Panc1 (cell line): ENCODE results near the gene USO1. TPM values are rescaled to one million over a fixed set of nuclear protein-coding genes. Genes with fewer than 3 reads are reported as not detected.

Experiments used
- ATAC-seq: fragments of 200-7000 bp; cut with Tn5 transposase; 2 replicates; pipeline ENCODE4 v1.9.1; 2020; ENCODE audit warnings: mild to moderate bottlenecking, moderate library complexity
- BruUV-seq: library from RNA; stranded (reverse); fragments of 400-500 nt; replicated peaks from 2 replicates; lab custom pipeline; 2021; lab: Mats Ljungman, UMichigan
- CTCF ChIA-PET: fragments of 300-600 bp; sonication (Branson Sonifier 250); formaldehyde crosslinking; loops from one replicate; lab custom pipeline; 2022; ENCODE audit warnings: antibody characterized with exemption; lab: Charles Lee
- POLR2A ChIA-PET: fragments of 300-600 bp; sonication (Branson Sonifier 250); formaldehyde crosslinking; loops from one replicate; lab custom pipeline; 2022; ENCODE audit warnings: antibody characterized with exemption; lab: Charles Lee
- DNase-seq: peaks from one replicate; pipeline ENCODE4 v3.0.0-alpha.2; 2010; ENCODE audit warnings: low read depth, low spot score
- H3K27ac ChIP-seq: 2 replicates; pipeline ENCODE4 v1.5.1; 2011; ENCODE audit warnings: mild to moderate bottlenecking, low read length, inconsistent platforms
- H3K27me3 ChIP-seq: fragments of 200-500 bp; sonication (Bioruptor generic); 2 replicates; pipeline ENCODE4 v1.6.0; 2014; ENCODE audit warnings: low read length, inconsistent platforms; ENCODE audit not compliant: control insufficient read depth, insufficient read depth
- H3K36me3 ChIP-seq: fragments of 200-500 bp; sonication (Bioruptor generic); 2 replicates; pipeline ENCODE4 v1.5.1; 2014; ENCODE audit warnings: inconsistent platforms, mild to moderate bottlenecking, low read length, moderate library complexity; ENCODE audit not compliant: control insufficient read depth, insufficient read depth
- H3K4me1 ChIP-seq: 2 replicates; pipeline ENCODE4 v1.5.1; 2011; ENCODE audit warnings: inconsistent platforms, mild to moderate bottlenecking, low read length, moderate library complexity; ENCODE audit not compliant: control insufficient read depth, insufficient read depth
- H3K4me3 ChIP-seq, 2 experiments: 2 replicates each; pipeline ENCODE4 v1.5.1; 2011 to 2012; ENCODE audit warnings: low read depth in 2 of 2, low read length in 2 of 2, mild to moderate bottlenecking in 2 of 2, inconsistent platforms in 1 of 2, moderate library complexity in 1 of 2
- H3K9me3 ChIP-seq: fragments of 200-500 bp; sonication (Bioruptor generic); 2 replicates; pipeline ENCODE4 v1.5.1; 2014; ENCODE audit warnings: low read depth, mild to moderate bottlenecking, inconsistent platforms, low read length, moderate library complexity; ENCODE audit not compliant: control insufficient read depth, insufficient read depth
- POLR2AphosphoS5 ChIP-seq: IDR thresholded peaks from 2 replicates; pipeline ENCODE4 v1.6.1; 2012; ENCODE audit warnings: mild to moderate bottlenecking, low read depth, low read length, moderate library complexity
- REST ChIP-seq, 2 experiments: IDR thresholded peaks; 2 replicates each; pipeline ENCODE4 v1.6.1; 2011 to 2012; ENCODE audit warnings: low read depth in 2 of 2, control low read depth in 1 of 2, low read length in 1 of 2, mild to moderate bottlenecking in 1 of 2, moderate library complexity in 1 of 2; ENCODE audit not compliant: insufficient read depth in 1 of 2
- SIN3A ChIP-seq: IDR thresholded peaks from 2 replicates; pipeline ENCODE4 v1.6.1; 2012; ENCODE audit warnings: low read depth, mild to moderate bottlenecking, low read length, moderate library complexity, borderline replicate concordance; ENCODE audit not compliant: insufficient read depth
- TCF7L2 ChIP-seq: IDR thresholded peaks from 2 replicates; pipeline ENCODE4 v1.6.1; 2011; ENCODE audit warnings: mild to moderate bottlenecking, low read depth, low read length, inconsistent platforms
- in situ Hi-C: cut with HindIII; loops from 2 replicates; pipeline ENCODE4 v1.10.0; 2016; ENCODE audit warnings: low sequenced_read_pairs, low pct_unique_long_range_greater_than_20kb
- intact Hi-C: fragments of 100-400 bp; cut with micrococcal nuclease; formaldehyde crosslinking; loops from one replicate; pipeline ENCODE4 v1.10.0; 2022; ENCODE audit not compliant: unreplicated experiment
- total RNA-seq: library from RNA; stranded (reverse); gene quantifications from one replicate; pipeline ENCODE4 v1.2.1, GENCODE V29; 2021; ENCODE audit not compliant: unreplicated experiment
- TF ChIP-seq, protein P1 (sequence below): fragments of 450-650 bp; IDR thresholded peaks from 2 replicates; pipeline ENCODE4 v1.5.1; 2017; ENCODE audit warnings: mild to moderate bottlenecking

Gene USO1
- total RNA-seq, 1 experiment from 2014 or later: 50.0 TPM

- no peaks in the 10 kb centered on the region for H3K9me3 ChIP-seq
- CTCF ChIA-PET: no interaction called here
- no peaks in the 10 kb centered on the region; the same call in 1 of the 2 replicates for H3K4me1 ChIP-seq
- in situ Hi-C loops (no loop called here), intact Hi-C loops (no loop called here)
- no peaks in the 10 kb centered on the region for H3K27me3 ChIP-seq
- H3K27ac ChIP-seq: no peak overlapping the region
- no peaks in the 10 kb centered on the region for H3K36me3 ChIP-seq
- TF ChIP-seq, protein P1, sequence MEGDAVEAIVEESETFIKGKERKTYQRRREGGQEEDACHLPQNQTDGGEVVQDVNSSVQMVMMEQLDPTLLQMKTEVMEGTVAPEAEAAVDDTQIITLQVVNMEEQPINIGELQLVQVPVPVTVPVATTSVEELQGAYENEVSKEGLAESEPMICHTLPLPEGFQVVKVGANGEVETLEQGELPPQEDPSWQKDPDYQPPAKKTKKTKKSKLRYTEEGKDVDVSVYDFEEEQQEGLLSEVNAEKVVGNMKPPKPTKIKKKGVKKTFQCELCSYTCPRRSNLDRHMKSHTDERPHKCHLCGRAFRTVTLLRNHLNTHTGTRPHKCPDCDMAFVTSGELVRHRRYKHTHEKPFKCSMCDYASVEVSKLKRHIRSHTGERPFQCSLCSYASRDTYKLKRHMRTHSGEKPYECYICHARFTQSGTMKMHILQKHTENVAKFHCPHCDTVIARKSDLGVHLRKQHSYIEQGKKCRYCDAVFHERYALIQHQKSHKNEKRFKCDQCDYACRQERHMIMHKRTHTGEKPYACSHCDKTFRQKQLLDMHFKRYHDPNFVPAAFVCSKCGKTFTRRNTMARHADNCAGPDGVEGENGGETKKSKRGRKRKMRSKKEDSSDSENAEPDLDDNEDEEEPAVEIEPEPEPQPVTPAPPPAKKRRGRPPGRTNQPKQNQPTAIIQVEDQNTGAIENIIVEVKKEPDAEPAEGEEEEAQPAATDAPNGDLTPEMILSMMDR: no peak
- TF ChIP-seq TCF7L2 (no peak), REST (IDR thresholded peaks at IDR 0.05; ENCODE audit: insufficient read depth in 1 of 2, low read depth in 2 of 2, low read length in 1 of 2) (no peak), POLR2AphosphoS5 (no peak), SIN3A (no peak)
- POLR2A ChIA-PET: no interaction called here
- no peak for ATAC-seq
- no peak for DNase-seq
- no peak overlapping the region for H3K4me3 ChIP-seq
- no TSS peak for BruUV-seq
Measured at GRCh38 chr4:75742451-75742850, 18.1 kb downstream of the USO1 start.

DNA sequence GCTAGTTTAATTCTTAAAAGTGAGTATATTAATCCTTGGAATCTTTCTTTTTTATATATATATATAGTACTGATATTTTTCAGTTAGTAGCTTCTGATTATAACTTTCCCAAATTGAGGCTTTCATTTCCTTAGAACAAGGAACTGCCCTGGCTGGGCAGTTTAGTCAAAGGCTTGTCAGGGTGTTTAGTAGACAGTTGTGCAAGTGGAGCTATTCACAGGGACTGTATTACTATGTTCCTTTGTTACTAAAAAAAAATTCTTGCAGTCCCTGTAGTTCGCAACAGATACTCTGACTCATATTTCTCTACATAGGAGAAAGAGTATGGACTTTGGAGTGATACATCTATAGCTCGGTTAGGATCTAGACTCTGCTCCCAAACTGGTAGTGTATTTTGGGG lies 20.8 kb downstream of the USO1 start:
- DNase-seq (no peak), ATAC-seq (no peak)
- intact Hi-C loops (no loop called here), in situ Hi-C loops (no loop called here)
- no TSS peak for BruUV-seq
- CTCF ChIA-PET: interaction anchor here (0.6 kb wide), 1 partner anchor 58 kb away, joined by 4 read pairs; no protein-coding TSS in a partner anchor
- POLR2A ChIA-PET: no interaction called here
- H3K4me1 ChIP-seq: no peaks in the 10 kb centered on the region; the same call in 1 of the 2 replicates
- no peaks in the 10 kb centered on the region for H3K36me3 ChIP-seq
- TF ChIP-seq SIN3A (no peak), TCF7L2 (no peak), POLR2AphosphoS5 (no peak), REST (IDR thresholded peaks at IDR 0.05; ENCODE audit: insufficient read depth in 1 of 2, low read depth in 2 of 2, low read length in 1 of 2) (no peak)
- TF ChIP-seq, protein P1: no peak
- H3K4me3 ChIP-seq: no peak overlapping the region
- no peaks in the 10 kb centered on the region for H3K9me3 ChIP-seq
- no peak overlapping the region for H3K27ac ChIP-seq
- H3K27me3 ChIP-seq: no peaks in the 10 kb centered on the region
